Astrocyte (in vitro differentiated cells and primary cell): ENCODE measurements around the gene CROCC2. TPM values are rescaled to one million over a fixed set of nuclear protein-coding genes. Genes with fewer than 3 reads are reported as not detected.

Experiments used
- DNase-seq: peaks from one replicate; pipeline ENCODE4 v3.0.0-alpha.2; 2010; ENCODE audit warnings: low read depth
- FAIRE-seq: peaks from 2 replicates; lab custom pipeline; 2011; peaks lifted over from hg19 to GRCh38; lab: Jason Lieb, UNC
- H2AFZ ChIP-seq: 2 replicates; pipeline ENCODE4 v1.6.0; 2012; ENCODE audit warnings: low read depth, low read length, inconsistent platforms
- H3K27ac ChIP-seq: 2 replicates; pipeline ENCODE4 v1.5.1; 2011; ENCODE audit warnings: low read depth, low read length, inconsistent platforms
- H3K27me3 ChIP-seq: 2 replicates; pipeline ENCODE4 v1.6.0; 2011; ENCODE audit warnings: low read length, inconsistent platforms; ENCODE audit not compliant: insufficient read depth
- H3K36me3 ChIP-seq: 2 replicates; pipeline ENCODE4 v1.5.1; 2011; ENCODE audit warnings: low read length, inconsistent platforms; ENCODE audit not compliant: insufficient read depth
- H3K4me1 ChIP-seq: 2 replicates; pipeline ENCODE4 v1.5.1; 2011; ENCODE audit warnings: low read length, inconsistent platforms; ENCODE audit not compliant: insufficient read depth
- H3K4me2 ChIP-seq: 2 replicates; pipeline ENCODE4 v1.6.0; 2012; ENCODE audit warnings: low read length, inconsistent platforms
- H3K4me3 ChIP-seq: 2 replicates; pipeline ENCODE4 v1.5.1; 2011; ENCODE audit warnings: low read depth, mild to moderate bottlenecking, low read length, inconsistent platforms; ENCODE audit not compliant: insufficient read depth
- H3K79me2 ChIP-seq: 2 replicates; pipeline ENCODE4 v1.6.0; 2012; ENCODE audit warnings: mild to moderate bottlenecking, low read length, inconsistent platforms; ENCODE audit not compliant: insufficient read depth
- H3K9ac ChIP-seq: 2 replicates; pipeline ENCODE4 v1.6.0; 2012; ENCODE audit warnings: mild to moderate bottlenecking, low read length, inconsistent platforms
- H3K9me3 ChIP-seq: 2 replicates; pipeline ENCODE4 v1.5.1; 2012; ENCODE audit warnings: low read depth, mild to moderate bottlenecking, low read length, inconsistent platforms; ENCODE audit not compliant: insufficient read depth
- H4K20me1 ChIP-seq: 2 replicates; pipeline ENCODE4 v1.6.0; 2012; ENCODE audit warnings: low read length, inconsistent platforms; ENCODE audit not compliant: insufficient read depth
- H3K27ac Mint-ChIP-seq: one replicate; pipeline ENCODE4 v1.8.0; 2021; ENCODE audit warnings: mild to moderate bottlenecking, mixed read lengths; ENCODE audit not compliant: unreplicated experiment
- H3K27me3 Mint-ChIP-seq: one replicate; pipeline ENCODE4 v1.8.0; 2021; ENCODE audit warnings: low read depth, mixed read lengths; ENCODE audit not compliant: unreplicated experiment
- H3K36me3 Mint-ChIP-seq: one replicate; pipeline ENCODE4 v1.8.0; 2021; ENCODE audit warnings: low read depth, mixed read lengths; ENCODE audit not compliant: unreplicated experiment
- H3K4me1 Mint-ChIP-seq: one replicate; pipeline ENCODE4 v1.8.0; 2021; ENCODE audit warnings: low read depth, mixed read lengths; ENCODE audit not compliant: unreplicated experiment
- H3K4me3 Mint-ChIP-seq: one replicate; pipeline ENCODE4 v1.8.0; 2021; ENCODE audit warnings: mild to moderate bottlenecking, moderate library complexity, mixed read lengths; ENCODE audit not compliant: unreplicated experiment
- H3K9me3 Mint-ChIP-seq: one replicate; pipeline ENCODE4 v1.8.0; 2021; ENCODE audit warnings: mild to moderate bottlenecking, mixed read lengths; ENCODE audit not compliant: unreplicated experiment
- EZH2 ChIP-seq: IDR thresholded peaks from 2 replicates; pipeline ENCODE4 v1.6.1; 2012; ENCODE audit warnings: mild to moderate bottlenecking, low read length, inconsistent platforms; ENCODE audit not compliant: insufficient read depth
- total RNA-seq: library from RNA; stranded (reverse); gene quantifications from 2 replicates; pipeline ENCODE4 v1.2.1, GENCODE V29; 2021
- TF ChIP-seq, protein P1 (sequence below): IDR thresholded peaks from 2 replicates; pipeline ENCODE4 v1.5.1; 2011; ENCODE audit warnings: low read depth, mild to moderate bottlenecking, inconsistent platforms, low read length, moderate library complexity; ENCODE audit not compliant: insufficient read depth

CROCC2 gene
- total RNA-seq, 1 donor from 2014 or later, result not detected

DNA sequence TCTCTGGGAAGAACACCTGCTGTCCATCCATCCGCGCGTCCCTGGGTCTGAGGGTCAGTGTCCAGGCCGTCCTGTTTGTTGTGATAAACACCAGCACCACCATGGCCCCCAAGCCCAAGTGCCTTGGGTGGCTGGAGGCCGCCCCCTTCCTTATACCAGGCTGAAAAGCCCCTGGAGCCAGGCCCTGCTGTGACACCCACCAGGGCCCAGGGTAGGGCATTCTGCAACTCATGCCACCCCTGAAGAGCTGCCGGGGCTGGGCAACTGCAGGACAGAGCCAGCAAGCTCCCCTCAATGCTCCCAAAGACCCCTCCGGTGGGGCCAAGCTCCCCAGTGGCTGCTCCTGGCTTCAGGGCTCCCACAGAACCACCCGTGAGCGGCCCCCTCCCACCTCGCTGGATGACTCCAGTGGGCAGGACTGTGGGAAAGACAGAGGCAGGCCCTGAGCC, 60.3 kb downstream of the CROCC2 start:
- TF ChIP-seq EZH2, result no peak
- TF ChIP-seq, protein P1, sequence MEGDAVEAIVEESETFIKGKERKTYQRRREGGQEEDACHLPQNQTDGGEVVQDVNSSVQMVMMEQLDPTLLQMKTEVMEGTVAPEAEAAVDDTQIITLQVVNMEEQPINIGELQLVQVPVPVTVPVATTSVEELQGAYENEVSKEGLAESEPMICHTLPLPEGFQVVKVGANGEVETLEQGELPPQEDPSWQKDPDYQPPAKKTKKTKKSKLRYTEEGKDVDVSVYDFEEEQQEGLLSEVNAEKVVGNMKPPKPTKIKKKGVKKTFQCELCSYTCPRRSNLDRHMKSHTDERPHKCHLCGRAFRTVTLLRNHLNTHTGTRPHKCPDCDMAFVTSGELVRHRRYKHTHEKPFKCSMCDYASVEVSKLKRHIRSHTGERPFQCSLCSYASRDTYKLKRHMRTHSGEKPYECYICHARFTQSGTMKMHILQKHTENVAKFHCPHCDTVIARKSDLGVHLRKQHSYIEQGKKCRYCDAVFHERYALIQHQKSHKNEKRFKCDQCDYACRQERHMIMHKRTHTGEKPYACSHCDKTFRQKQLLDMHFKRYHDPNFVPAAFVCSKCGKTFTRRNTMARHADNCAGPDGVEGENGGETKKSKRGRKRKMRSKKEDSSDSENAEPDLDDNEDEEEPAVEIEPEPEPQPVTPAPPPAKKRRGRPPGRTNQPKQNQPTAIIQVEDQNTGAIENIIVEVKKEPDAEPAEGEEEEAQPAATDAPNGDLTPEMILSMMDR, result no peak
- Mint-ChIP-seq H3K36me3 (no peaks in the 10 kb centered on the region), H3K9me3 (no peaks in the 10 kb centered on the region), H3K4me3 (no peak overlapping the region), H3K27ac (no peak overlapping the region), H3K4me1 (no peaks in the 10 kb centered on the region), H3K27me3 (peaks cover 25% of the 10 kb centered on the region)
- Histone ChIP-seq H3K4me1 (no peaks in the 10 kb centered on the region), H3K27me3 (peaks cover 1% of the 10 kb centered on the region), H4K20me1 (no peaks in the 10 kb centered on the region), H3K36me3 (no peaks in the 10 kb centered on the region), H3K9me3 (no peaks in the 10 kb centered on the region), H2AFZ (no peak overlapping the region), H3K4me3 (no peak overlapping the region), H3K4me2 (no peak overlapping the region), H3K79me2 (no peaks in the 10 kb centered on the region), H3K9ac (no peak overlapping the region), H3K27ac (no peak overlapping the region)
- DNase-seq (no peak), FAIRE-seq (no peak)

DNA sequence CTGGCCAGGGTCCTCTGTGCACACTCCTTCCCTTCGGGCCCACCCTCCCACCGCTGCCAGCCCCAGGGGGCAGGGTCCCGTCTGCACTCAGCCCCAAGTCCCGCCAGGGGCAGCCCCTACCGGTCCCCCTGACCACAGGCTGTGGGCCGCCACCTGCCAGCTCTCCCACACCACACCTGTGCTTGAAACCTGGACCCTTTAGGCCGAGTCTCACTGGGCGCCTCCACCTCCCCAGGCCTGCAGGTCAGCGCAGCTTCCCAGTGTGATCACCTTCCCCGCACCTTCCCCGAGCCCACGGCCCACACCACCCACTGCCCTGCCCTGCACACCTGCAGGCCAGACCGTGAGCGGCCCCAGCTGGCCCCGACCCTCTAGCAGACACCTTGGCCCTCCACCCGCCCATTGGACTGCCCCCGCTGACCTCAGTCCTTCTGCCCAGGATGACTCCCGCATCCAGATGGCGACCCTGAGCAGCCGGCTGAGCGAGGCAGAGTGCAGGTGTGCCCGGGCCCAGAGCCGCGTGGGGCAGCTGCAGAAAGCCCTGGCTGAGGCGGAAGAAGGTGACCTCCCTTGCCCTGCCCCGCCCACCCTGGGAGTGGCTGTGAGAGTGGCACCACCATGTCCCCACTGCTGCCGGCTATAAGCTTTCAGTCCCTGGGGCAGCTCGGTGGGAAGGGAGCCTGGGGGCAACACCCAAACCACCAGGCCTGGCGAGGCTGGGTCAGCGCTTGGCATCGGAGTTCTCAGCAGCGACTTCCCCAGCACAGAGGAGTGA, 61.0 kb downstream of the CROCC2 start:
- no peak overlapping the region for H3K4me3 Mint-ChIP-seq
- DNase-seq (no peak), FAIRE-seq (no peak)
- H3K9me3 Mint-ChIP-seq, result no peaks in the 10 kb centered on the region
- Histone ChIP-seq H2AFZ (no peak overlapping the region), H3K4me2 (no peak overlapping the region), H3K4me1 (no peaks in the 10 kb centered on the region), H3K4me3 (no peak overlapping the region), H3K36me3 (no peaks in the 10 kb centered on the region), H4K20me1 (no peaks in the 10 kb centered on the region), H3K9me3 (no peaks in the 10 kb centered on the region), H3K27me3 (peaks cover 8% of the 10 kb centered on the region), H3K79me2 (no peaks in the 10 kb centered on the region), H3K9ac (no peak overlapping the region), H3K27ac (no peak overlapping the region)
- no peak for TF ChIP-seq EZH2
- TF ChIP-seq, protein P1, result no peak
- H3K27me3 Mint-ChIP-seq, result peaks cover 30% of the 10 kb centered on the region
- H3K36me3 Mint-ChIP-seq, result no peaks in the 10 kb centered on the region
- no peak overlapping the region for H3K27ac Mint-ChIP-seq
- no peaks in the 10 kb centered on the region for H3K4me1 Mint-ChIP-seq
